H7 (cell line): Measurements from ENCODE around the gene NPHS1. TPM values are rescaled to one million over a fixed set of nuclear protein-coding genes. Genes with fewer than 3 reads are reported as not detected.
A peak's percentile ranks its signal among the peaks of the same experiment; 100 is the strongest.

ENCODE experiments used
- DNase-seq: peaks from one replicate; pipeline ENCODE4 v3.0.0; 2012
- H3K27me3 ChIP-seq: 2 replicates; pipeline ENCODE4 v1.6.0; 2011; ENCODE audit warnings: mild to moderate bottlenecking, low read length; ENCODE audit not compliant: control insufficient read depth, insufficient read depth
- H3K36me3 ChIP-seq: replicated peaks from 2 replicates; pipeline ENCODE4 v1.5.1; 2011; ENCODE audit warnings: low read length; ENCODE audit not compliant: control insufficient read depth, insufficient read depth
- H3K4me3 ChIP-seq: 2 replicates; pipeline ENCODE4 v1.5.1; 2011; ENCODE audit warnings: low read depth, mild to moderate bottlenecking, control low read depth, low read length, moderate library complexity; ENCODE audit not compliant: insufficient read depth
- total RNA-seq: library from RNA; depleted of rRNA; stranded (reverse); fragments of >200 nt; shearing (Covaris generic); gene quantifications from 2 replicates; pipeline ENCODE4 v1.2.3, GENCODE V29; 2014

NPHS1 gene
- total RNA-seq, 1 experiment from 2014 or later, result not detected

DNA sequence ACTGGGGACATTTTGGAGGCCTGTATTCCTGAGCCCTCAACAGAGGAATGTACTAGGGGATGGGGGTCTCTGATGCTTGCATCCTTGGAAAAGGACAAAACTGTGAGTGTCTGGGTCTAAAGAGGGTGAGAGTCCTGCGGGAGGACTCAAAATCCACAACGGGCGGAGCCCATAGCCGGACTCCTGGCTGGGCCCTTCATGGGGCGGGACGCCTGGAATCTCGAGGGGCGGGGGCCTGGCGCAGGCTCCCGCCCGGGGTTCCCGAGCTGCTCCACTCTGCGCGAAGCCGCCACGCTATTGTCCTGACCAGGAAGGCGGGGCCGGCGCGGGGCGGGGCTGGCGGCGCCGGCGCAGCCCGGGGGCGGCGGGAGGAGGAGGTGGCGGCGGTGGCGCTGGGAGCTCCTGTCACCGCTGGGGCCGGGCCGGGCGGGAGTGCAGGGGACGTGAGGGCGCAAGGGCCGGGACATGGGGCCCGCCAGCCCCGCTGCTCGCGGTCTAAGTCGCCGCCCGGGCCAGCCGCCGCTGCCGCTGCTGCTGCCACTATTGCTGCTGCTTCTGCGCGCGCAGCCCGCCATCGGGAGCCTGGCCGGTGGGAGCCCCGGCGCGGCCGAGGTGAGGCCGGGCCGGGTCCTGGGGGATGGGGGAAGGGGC is 16.0 kb upstream of the NPHS1 start, which contains the start of gene APLP1:
Gene APLP1, plus strand, starts transcription at position 403 of the 651 bp plus-strand sequence. Its CDS starts 63 bp downstream, at position 466.
- Histone ChIP-seq H3K36me3 (no peaks in the 10 kb centered on the region), H3K4me3 (peak within 1 kb of the TSS; percentile 47), H3K27me3 (peaks cover 41% of the 10 kb centered on the region)
- peak; percentile 91 for DNase-seq

DNA sequence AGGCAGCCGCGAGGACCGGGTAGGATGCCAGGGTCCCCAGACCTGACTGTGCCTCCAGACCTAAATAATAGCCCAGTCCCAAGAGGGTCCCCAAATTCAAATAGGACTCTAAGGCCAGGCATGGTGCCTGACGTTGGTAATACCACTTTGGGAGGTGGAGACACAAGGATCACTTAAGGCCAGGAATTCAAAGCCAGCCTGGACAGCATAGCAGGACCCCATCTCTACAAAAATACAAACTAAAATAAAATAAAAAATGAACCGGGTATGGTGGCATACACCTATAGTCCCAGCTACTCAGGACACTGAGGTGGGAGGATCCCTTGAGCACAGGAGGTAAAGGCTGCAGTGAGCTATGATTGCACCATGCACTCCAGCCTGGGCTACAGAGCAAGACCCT is 10.7 kb upstream of the NPHS1 start:
- Histone ChIP-seq H3K4me3 (no peak overlapping the region), H3K36me3 (no peaks in the 10 kb centered on the region), H3K27me3 (peaks cover 77% of the 10 kb centered on the region)
- no peak for DNase-seq

DNA sequence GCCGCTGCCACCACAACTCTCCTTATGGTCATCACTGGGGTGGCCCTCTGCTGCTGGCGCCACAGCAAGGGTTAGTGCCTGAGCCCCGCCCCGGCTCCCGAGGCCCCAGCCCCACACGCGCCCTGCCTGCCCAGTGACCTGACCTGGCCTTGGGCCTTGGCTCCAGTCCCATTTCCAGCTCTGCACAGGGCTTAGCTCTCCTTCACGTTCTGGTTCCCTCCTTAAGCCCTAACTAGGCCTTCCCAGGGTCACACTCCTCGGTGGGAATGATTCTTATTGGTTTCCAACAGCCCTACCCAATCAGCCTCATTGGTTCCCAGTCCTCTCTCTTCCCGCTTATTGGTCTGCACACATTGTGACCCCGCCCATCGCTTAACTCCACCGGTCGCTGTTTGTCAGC is 10.2 kb upstream of the NPHS1 start:
- H3K36me3 ChIP-seq, result no peaks in the 10 kb centered on the region
- peaks cover 74% of the 10 kb centered on the region for H3K27me3 ChIP-seq
- peak; percentile 59 for DNase-seq
- H3K4me3 ChIP-seq, result no peak overlapping the region

GRCh38 chr19:35861640-35862160 is 9.4 kb upstream of the NPHS1 start:
- peaks cover 80% of the 10 kb centered on the region for H3K27me3 ChIP-seq
- DNase-seq, result peak; percentile 80
- H3K4me3 ChIP-seq, result peak overlapping the region; percentile 47
- H3K36me3 ChIP-seq, result no peaks in the 10 kb centered on the region

GRCh38 chr19:35860818-35861639 is 8.7 kb upstream of the NPHS1 start:
- Histone ChIP-seq H3K4me3 (peak overlapping the region; percentile 47), H3K27me3 (peaks cover 82% of the 10 kb centered on the region), H3K36me3 (no peaks in the 10 kb centered on the region)
- peak; percentile 99 for DNase-seq

GRCh38 chr19:35860436-35860817 is 8.1 kb upstream of the NPHS1 start:
- H3K4me3 ChIP-seq, result peak overlapping the region; percentile 47
- DNase-seq, result peak; percentile 77
- H3K36me3 ChIP-seq, result no peaks in the 10 kb centered on the region
- H3K27me3 ChIP-seq, result peaks cover 81% of the 10 kb centered on the region

DNA sequence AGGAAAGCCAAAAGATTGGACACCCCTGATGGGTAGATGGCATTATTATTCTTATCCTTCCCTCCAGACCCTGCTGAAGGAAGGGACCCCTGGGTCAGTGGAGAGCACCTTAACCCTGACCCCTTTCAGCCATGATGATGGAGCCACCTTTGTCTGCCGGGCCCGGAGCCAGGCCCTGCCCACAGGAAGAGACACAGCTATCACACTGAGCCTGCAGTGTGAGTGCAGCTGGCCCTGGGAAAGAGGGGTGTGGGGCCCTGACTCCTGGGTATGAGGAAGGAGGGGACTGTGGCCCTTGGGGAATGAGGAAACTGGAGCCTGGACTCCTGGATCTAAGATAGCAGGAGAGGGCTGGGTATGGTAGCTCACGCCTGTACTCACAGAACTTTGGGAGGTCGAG is 7.1 kb upstream of the NPHS1 start:
- Histone ChIP-seq H3K27me3 (peaks cover 85% of the 10 kb centered on the region), H3K4me3 (no peak overlapping the region), H3K36me3 (no peaks in the 10 kb centered on the region)
- DNase-seq, result no peak

DNA sequence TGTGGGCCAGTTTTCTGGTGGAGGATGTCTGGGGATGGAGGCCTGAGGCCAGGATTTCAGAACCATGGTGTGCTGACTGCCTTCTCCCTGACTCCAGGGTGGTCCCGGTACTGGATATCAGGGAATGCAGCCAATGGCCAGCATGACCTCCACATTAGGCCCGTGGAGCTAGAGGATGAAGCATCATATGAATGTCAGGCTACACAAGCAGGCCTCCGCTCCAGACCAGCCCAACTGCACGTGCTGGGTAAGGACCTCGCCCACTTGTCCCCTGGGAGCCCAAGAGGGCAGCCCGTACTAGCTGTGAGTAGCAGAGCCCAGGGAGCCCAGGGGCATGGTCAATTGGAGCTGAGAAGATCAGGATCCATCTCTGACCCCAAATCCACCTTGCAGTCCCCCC is 6.0 kb upstream of the NPHS1 start:
- Histone ChIP-seq H3K36me3 (no peaks in the 10 kb centered on the region), H3K4me3 (no peak overlapping the region), H3K27me3 (peaks cover 82% of the 10 kb centered on the region)
- DNase-seq, result no peak

GRCh38 chr19:35856546-35857149 is 4.3 kb upstream of the NPHS1 start, which contains the start of gene KIRREL2:
Gene KIRREL2 (plus strand): TSS chr19:35856911. CDS start chr19:35857120, 209 bp downstream.
- DNase-seq, result peak; percentile 95
- peaks cover 78% of the 10 kb centered on the region for H3K27me3 ChIP-seq

DNA sequence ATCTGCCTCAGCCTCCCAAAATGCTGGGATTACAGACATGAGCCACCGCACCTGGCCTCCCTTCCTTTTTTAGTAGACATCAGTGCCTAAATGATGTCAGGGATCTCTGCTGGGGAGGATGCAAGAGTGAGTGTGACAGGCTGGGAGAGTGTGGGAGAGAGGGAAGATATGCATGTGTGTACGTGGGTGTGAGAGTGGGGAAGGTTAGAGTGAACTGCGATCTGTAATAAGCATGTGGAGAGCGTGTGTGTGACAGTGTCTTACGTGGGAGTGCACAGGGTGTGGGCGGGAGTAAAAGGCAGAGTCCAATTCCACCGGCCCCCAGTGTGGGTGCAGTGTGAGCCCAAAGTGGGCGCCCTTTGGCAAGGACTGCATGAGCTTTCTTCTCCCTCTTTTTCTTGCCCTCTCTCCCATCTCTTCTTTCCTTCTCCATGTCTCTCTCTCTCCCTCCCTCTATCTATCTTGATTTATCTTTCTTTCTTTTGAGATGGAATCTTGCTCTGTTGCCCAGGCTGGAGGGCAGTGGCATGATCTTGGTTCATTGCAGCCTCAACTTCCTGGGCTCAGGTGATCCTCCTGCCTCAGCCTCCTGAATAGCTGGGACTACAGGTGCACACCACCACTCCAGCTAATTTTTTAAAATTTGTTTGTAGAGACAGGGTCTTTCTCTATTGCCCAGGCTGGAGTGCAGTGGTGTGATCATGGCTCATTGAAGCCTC is 893 bp upstream of the NPHS1 start:
- H3K27me3 ChIP-seq, result peaks cover 64% of the 10 kb centered on the region
- no peaks in the 10 kb centered on the region for H3K36me3 ChIP-seq
- no peak for DNase-seq
- no peak overlapping the region for H3K4me3 ChIP-seq

More at GRCh38 chr19:35856546-35857149, 4.3 kb upstream of the NPHS1 start, which contains the start of gene KIRREL2:
- no peaks in the 10 kb centered on the region for H3K36me3 ChIP-seq
- H3K4me3 ChIP-seq, result peak within 1 kb of the TSS; percentile 61

GRCh38 chr19:35851213-35852028 is 883 bp downstream of the NPHS1 start:
- H3K36me3 ChIP-seq, result no peaks in the 10 kb centered on the region
- DNase-seq, result peak; percentile 90
- peaks cover 53% of the 10 kb centered on the region for H3K27me3 ChIP-seq
- H3K4me3 ChIP-seq, result peak overlapping the region; percentile 16; the same call in 1 of the 2 replicates

- Histone ChIP-seq H3K4me3 (no peak overlapping the region), H3K36me3 (no peaks in the 10 kb centered on the region), H3K27me3 (peaks cover 55% of the 10 kb centered on the region)
- DNase-seq, result peak; percentile 30
These were observed 3.3 kb downstream of the NPHS1 start for GRCh38 chr19:35848919-35849505.

DNA sequence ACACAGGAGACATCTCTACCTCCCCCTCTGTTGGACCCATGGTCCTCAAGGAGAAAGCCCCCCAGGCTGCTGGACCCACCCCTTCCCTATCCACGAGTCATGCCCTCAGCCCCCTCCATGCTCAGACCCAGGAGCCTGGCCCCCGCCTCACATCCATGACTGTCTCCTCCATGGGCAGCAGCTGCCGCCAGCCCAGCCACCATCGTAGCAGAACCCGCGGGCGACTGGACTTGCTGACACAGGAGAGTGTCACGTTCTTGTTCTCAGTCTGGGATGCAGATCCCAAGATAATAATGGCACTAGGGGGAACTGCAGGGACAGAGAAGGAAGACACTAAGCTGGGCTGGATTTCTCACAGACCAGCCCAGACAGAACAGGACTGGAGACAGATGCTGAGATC is 3.8 kb downstream of the NPHS1 start:
- DNase-seq, result no peak
- Histone ChIP-seq H3K4me3 (no peak overlapping the region), H3K36me3 (no peaks in the 10 kb centered on the region), H3K27me3 (peaks cover 60% of the 10 kb centered on the region)
